NT2/D1 (cell line): ENCODE data around the gene EVPLL.
"Not testable (repeated sequence)": the region's sequence is repeated elsewhere in the genome, so short reads cannot be mapped to it uniquely, and the experiment has no call there.

Experiments
- SUZ12 ChIP-seq: IDR thresholded peaks from 2 replicates; pipeline ENCODE4 v1.6.1; 2011; ENCODE audit not compliant: insufficient read length, insufficient read depth; ENCODE audit errors: extremely low read depth
- YY1 ChIP-seq: IDR thresholded peaks from 2 replicates; pipeline ENCODE4 v1.6.1; 2011; ENCODE audit not compliant: insufficient read length, insufficient read depth
- ZNF274 ChIP-seq: IDR thresholded peaks from 2 replicates; pipeline ENCODE4 v1.6.1; 2011; ENCODE audit warnings: mild to moderate bottlenecking, low read depth, low read length

DNA sequence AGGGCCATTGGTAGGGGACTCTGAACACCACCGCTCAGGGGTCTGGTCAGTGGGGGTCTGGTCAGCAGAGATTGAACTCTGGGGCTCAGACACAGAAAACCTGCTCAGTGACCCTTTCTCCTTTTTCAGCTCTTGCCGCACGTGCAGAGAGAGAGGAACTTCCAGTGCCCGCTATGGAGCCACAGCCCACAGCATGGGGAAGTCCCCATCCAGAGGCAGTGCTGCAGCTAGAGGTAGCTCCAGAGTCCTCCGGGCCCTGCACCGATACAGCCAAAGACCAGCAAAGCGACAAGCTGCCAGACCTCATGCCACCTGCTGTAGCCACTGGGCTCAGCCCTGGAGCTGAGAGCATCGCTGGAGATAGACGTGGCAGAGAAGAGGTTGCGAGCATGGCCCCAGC lies 11.2 kb downstream of the EVPLL start:
- TF ChIP-seq SUZ12, YY1, ZNF274: not testable (repeated sequence)
